Activated naive CD4-positive, alpha-beta T cell treated with anti-CD3 and anti-CD28 coated beads, Interleukin-2, amount 50 U/mL, for 24 hours (primary cell): ENCODE data around the gene AXIN2.
A peak's percentile ranks its signal among the peaks of the same experiment; 100 is the strongest.

Experiments
- H3K27ac Mint-ChIP-seq: one replicate; pipeline ENCODE4 v1.8.0; 2021; ENCODE audit warnings: mild to moderate bottlenecking, mixed read lengths
- H3K27me3 Mint-ChIP-seq: one replicate; pipeline ENCODE4 v1.8.0; 2021; ENCODE audit warnings: mixed read lengths
- H3K36me3 Mint-ChIP-seq: one replicate; pipeline ENCODE4 v1.8.0; 2021; ENCODE audit warnings: mixed read lengths
- H3K4me1 Mint-ChIP-seq: one replicate; pipeline ENCODE4 v1.8.0; 2021; ENCODE audit warnings: mixed read lengths
- H3K4me3 Mint-ChIP-seq: one replicate; pipeline ENCODE4 v1.8.0; 2021; ENCODE audit warnings: mild to moderate bottlenecking, mixed read lengths
- H3K9me3 Mint-ChIP-seq: one replicate; pipeline ENCODE4 v1.8.0; 2021; ENCODE audit warnings: mixed read lengths

AXIN2 gene

GRCh38 chr17:65551267-65552040 is 10.0 kb downstream of the AXIN2 start:
- Mint-ChIP-seq H3K4me1 (peaks cover 68% of the 10 kb centered on the region), H3K27me3 (no peaks in the 10 kb centered on the region), H3K27ac (peak overlapping the region; percentile 84), H3K4me3 (peak overlapping the region; percentile 55), H3K9me3 (no peaks in the 10 kb centered on the region), H3K36me3 (peaks cover 22% of the 10 kb centered on the region)

GRCh38 chr17:65550758-65551157 is 10.7 kb downstream of the AXIN2 start:
- H3K4me1 Mint-ChIP-seq: peaks cover 73% of the 10 kb centered on the region
- no peaks in the 10 kb centered on the region for H3K27me3 Mint-ChIP-seq
- peak overlapping the region; percentile 8 for H3K4me3 Mint-ChIP-seq
- peak overlapping the region; percentile 66 for H3K27ac Mint-ChIP-seq
- H3K36me3 Mint-ChIP-seq: peaks cover 22% of the 10 kb centered on the region
- H3K9me3 Mint-ChIP-seq: no peaks in the 10 kb centered on the region

- peak overlapping the region; percentile 68 for H3K27ac Mint-ChIP-seq
- peaks cover 22% of the 10 kb centered on the region for H3K36me3 Mint-ChIP-seq
- H3K4me3 Mint-ChIP-seq: no peak overlapping the region
- no peaks in the 10 kb centered on the region for H3K9me3 Mint-ChIP-seq
- H3K4me1 Mint-ChIP-seq: peaks cover 74% of the 10 kb centered on the region
- H3K27me3 Mint-ChIP-seq: no peaks in the 10 kb centered on the region
Measured at GRCh38 chr17:65550075-65550662, 11.3 kb downstream of the AXIN2 start.

GRCh38 chr17:65548269-65548969 is 13.0 kb downstream of the AXIN2 start:
- H3K4me3 Mint-ChIP-seq: no peak overlapping the region
- no peaks in the 10 kb centered on the region for H3K27me3 Mint-ChIP-seq
- no peaks in the 10 kb centered on the region for H3K9me3 Mint-ChIP-seq
- H3K36me3 Mint-ChIP-seq: peaks cover 22% of the 10 kb centered on the region
- H3K4me1 Mint-ChIP-seq: peaks cover 82% of the 10 kb centered on the region
- peak overlapping the region; percentile 63 for H3K27ac Mint-ChIP-seq

GRCh38 chr17:65547253-65547670 is 14.2 kb downstream of the AXIN2 start:
- peak overlapping the region; percentile 63 for H3K27ac Mint-ChIP-seq
- peaks cover 80% of the 10 kb centered on the region for H3K4me1 Mint-ChIP-seq
- no peaks in the 10 kb centered on the region for H3K9me3 Mint-ChIP-seq
- no peak overlapping the region for H3K4me3 Mint-ChIP-seq
- H3K36me3 Mint-ChIP-seq: peaks cover 22% of the 10 kb centered on the region
- no peaks in the 10 kb centered on the region for H3K27me3 Mint-ChIP-seq

- Mint-ChIP-seq H3K9me3 (no peaks in the 10 kb centered on the region), H3K4me3 (no peak overlapping the region), H3K4me1 (peaks cover 80% of the 10 kb centered on the region), H3K27ac (peak overlapping the region; percentile 85), H3K36me3 (peaks cover 22% of the 10 kb centered on the region), H3K27me3 (no peaks in the 10 kb centered on the region)
Measured at GRCh38 chr17:65546579-65546978, 14.9 kb downstream of the AXIN2 start.

- no peak overlapping the region for H3K4me3 Mint-ChIP-seq
- peaks cover 81% of the 10 kb centered on the region for H3K4me1 Mint-ChIP-seq
- peaks cover 24% of the 10 kb centered on the region for H3K36me3 Mint-ChIP-seq
- H3K9me3 Mint-ChIP-seq: no peaks in the 10 kb centered on the region
- no peaks in the 10 kb centered on the region for H3K27me3 Mint-ChIP-seq
- no peak overlapping the region for H3K27ac Mint-ChIP-seq
Measured at GRCh38 chr17:65545705-65546523, 15.5 kb downstream of the AXIN2 start.

- H3K4me3 Mint-ChIP-seq: no peak overlapping the region
- no peaks in the 10 kb centered on the region for H3K9me3 Mint-ChIP-seq
- H3K27me3 Mint-ChIP-seq: no peaks in the 10 kb centered on the region
- H3K27ac Mint-ChIP-seq: no peak overlapping the region
- H3K4me1 Mint-ChIP-seq: peaks cover 79% of the 10 kb centered on the region
- H3K36me3 Mint-ChIP-seq: peaks cover 24% of the 10 kb centered on the region
Measured at GRCh38 chr17:65544672-65545071, 16.8 kb downstream of the AXIN2 start.

GRCh38 chr17:65542610-65543009 is 18.8 kb downstream of the AXIN2 start:
- peak overlapping the region; percentile 53 for H3K27ac Mint-ChIP-seq

GRCh38 chr17:65542067-65542466 is 19.4 kb downstream of the AXIN2 start:
- Mint-ChIP-seq H3K4me1 (peaks cover 73% of the 10 kb centered on the region), H3K9me3 (no peaks in the 10 kb centered on the region), H3K4me3 (no peak overlapping the region), H3K27ac (peak overlapping the region; percentile 30), H3K36me3 (peaks cover 13% of the 10 kb centered on the region), H3K27me3 (no peaks in the 10 kb centered on the region)

More at GRCh38 chr17:65542610-65543009, 18.8 kb downstream of the AXIN2 start:
- H3K4me1 Mint-ChIP-seq: peaks cover 79% of the 10 kb centered on the region
- no peaks in the 10 kb centered on the region for H3K9me3 Mint-ChIP-seq
- H3K27me3 Mint-ChIP-seq: no peaks in the 10 kb centered on the region
- peaks cover 15% of the 10 kb centered on the region for H3K36me3 Mint-ChIP-seq
- H3K4me3 Mint-ChIP-seq: no peak overlapping the region

- Mint-ChIP-seq H3K9me3 (no peaks in the 10 kb centered on the region), H3K36me3 (peaks cover 13% of the 10 kb centered on the region), H3K27ac (peak overlapping the region; percentile 21), H3K27me3 (no peaks in the 10 kb centered on the region), H3K4me1 (peaks cover 67% of the 10 kb centered on the region), H3K4me3 (no peak overlapping the region)
Measured at GRCh38 chr17:65541453-65541852, 20.0 kb downstream of the AXIN2 start.

- Mint-ChIP-seq H3K27ac (peak overlapping the region; percentile 68), H3K27me3 (no peaks in the 10 kb centered on the region), H3K4me1 (peaks cover 57% of the 10 kb centered on the region), H3K9me3 (no peaks in the 10 kb centered on the region), H3K4me3 (peak overlapping the region; percentile 79), H3K36me3 (peaks cover 16% of the 10 kb centered on the region)
Measured at GRCh38 chr17:65539630-65540266, 21.7 kb downstream of the AXIN2 start.

GRCh38 chr17:65538675-65539529 is 22.5 kb downstream of the AXIN2 start:
- peaks cover 51% of the 10 kb centered on the region for H3K4me1 Mint-ChIP-seq
- no peaks in the 10 kb centered on the region for H3K27me3 Mint-ChIP-seq
- H3K4me3 Mint-ChIP-seq: peak overlapping the region; percentile 79
- no peaks in the 10 kb centered on the region for H3K9me3 Mint-ChIP-seq
- H3K27ac Mint-ChIP-seq: peak overlapping the region; percentile 84
- peaks cover 16% of the 10 kb centered on the region for H3K36me3 Mint-ChIP-seq
